ENCODE data around the gene RPL19.

DNA sequence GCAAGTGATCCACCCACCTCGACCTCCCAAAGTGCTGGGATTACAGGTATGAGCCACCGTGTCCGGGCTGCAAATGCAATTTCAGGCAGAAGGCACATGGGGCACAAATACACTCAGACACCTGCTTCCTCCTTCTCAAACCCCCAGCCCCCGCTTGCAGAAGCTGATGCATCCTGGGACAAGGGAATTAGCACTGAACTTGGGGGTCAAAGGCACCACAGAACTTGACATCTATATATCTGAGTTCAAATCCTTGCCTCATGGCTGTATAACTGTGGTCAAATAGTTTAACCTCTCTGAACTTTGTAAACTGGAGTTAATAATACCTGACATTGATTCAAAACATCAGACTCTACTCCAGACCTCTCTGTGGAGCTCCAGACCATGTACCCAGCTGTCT is 30.0 kb upstream of the RPL19 start:
- TF ChIP-seq, protein P1, sequence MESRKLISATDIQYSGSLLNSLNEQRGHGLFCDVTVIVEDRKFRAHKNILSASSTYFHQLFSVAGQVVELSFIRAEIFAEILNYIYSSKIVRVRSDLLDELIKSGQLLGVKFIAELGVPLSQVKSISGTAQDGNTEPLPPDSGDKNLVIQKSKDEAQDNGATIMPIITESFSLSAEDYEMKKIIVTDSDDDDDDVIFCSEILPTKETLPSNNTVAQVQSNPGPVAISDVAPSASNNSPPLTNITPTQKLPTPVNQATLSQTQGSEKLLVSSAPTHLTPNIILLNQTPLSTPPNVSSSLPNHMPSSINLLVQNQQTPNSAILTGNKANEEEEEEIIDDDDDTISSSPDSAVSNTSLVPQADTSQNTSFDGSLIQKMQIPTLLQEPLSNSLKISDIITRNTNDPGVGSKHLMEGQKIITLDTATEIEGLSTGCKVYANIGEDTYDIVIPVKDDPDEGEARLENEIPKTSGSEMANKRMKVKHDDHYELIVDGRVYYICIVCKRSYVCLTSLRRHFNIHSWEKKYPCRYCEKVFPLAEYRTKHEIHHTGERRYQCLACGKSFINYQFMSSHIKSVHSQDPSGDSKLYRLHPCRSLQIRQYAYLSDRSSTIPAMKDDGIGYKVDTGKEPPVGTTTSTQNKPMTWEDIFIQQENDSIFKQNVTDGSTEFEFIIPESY (IDR thresholded peaks at IDR 0.05), result no peak
- TF ChIP-seq RAD21 (IDR thresholded peaks at IDR 0.05) (no peak), GABPA (IDR thresholded peaks at IDR 0.05 in 1 of 2, conservative IDR thresholded peaks at IDR 0.05 in 1 of 2) (no peak), HNF4G (IDR thresholded peaks at IDR 0.05) (no peak), NR2F2 (IDR thresholded peaks at IDR 0.05) (no peak), JUND (IDR thresholded peaks at IDR 0.05) (no peak), FOXA2 (IDR thresholded peaks at IDR 0.05) (no peak), TAF1 (conservative IDR thresholded peaks at IDR 0.05) (no peak)
- TF ChIP-seq, protein P2, sequence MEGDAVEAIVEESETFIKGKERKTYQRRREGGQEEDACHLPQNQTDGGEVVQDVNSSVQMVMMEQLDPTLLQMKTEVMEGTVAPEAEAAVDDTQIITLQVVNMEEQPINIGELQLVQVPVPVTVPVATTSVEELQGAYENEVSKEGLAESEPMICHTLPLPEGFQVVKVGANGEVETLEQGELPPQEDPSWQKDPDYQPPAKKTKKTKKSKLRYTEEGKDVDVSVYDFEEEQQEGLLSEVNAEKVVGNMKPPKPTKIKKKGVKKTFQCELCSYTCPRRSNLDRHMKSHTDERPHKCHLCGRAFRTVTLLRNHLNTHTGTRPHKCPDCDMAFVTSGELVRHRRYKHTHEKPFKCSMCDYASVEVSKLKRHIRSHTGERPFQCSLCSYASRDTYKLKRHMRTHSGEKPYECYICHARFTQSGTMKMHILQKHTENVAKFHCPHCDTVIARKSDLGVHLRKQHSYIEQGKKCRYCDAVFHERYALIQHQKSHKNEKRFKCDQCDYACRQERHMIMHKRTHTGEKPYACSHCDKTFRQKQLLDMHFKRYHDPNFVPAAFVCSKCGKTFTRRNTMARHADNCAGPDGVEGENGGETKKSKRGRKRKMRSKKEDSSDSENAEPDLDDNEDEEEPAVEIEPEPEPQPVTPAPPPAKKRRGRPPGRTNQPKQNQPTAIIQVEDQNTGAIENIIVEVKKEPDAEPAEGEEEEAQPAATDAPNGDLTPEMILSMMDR (IDR thresholded peaks at IDR 0.05; ENCODE audit: low read depth, low read length, missing input control), result no peak
- TF ChIP-seq, protein P3, sequence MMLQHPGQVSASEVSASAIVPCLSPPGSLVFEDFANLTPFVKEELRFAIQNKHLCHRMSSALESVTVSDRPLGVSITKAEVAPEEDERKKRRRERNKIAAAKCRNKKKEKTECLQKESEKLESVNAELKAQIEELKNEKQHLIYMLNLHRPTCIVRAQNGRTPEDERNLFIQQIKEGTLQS (IDR thresholded peaks at IDR 0.05), result no peak

All from liver (tissue), 3 donors.